NCI-H146 (cell line): Measurements from ENCODE around the gene COL24A1.

Experiments used
- DNase-seq: peaks from one replicate; lab custom pipeline; 2025; lab: John Stamatoyannopoulos, UW

The COL24A1 gene

GRCh38 chr1:85681087-85681486, 475.5 kb downstream of the COL24A1 start:
- no peak for DNase-seq
